Glutamatergic neuron (in vitro differentiated cells): ENCODE data around the gene IMMP2L. TPM values are rescaled to one million over a fixed set of nuclear protein-coding genes. Genes with fewer than 3 reads are reported as not detected.

ENCODE experiments used
- DNase-seq: peaks from one replicate; pipeline ENCODE4 v3.0.0; 2022
- H3K27ac Mint-ChIP-seq: one replicate; pipeline ENCODE4 v1.8.0; 2020; ENCODE audit warnings: mild to moderate bottlenecking, mixed read lengths, inconsistent platforms; ENCODE audit not compliant: unreplicated experiment
- H3K27me3 Mint-ChIP-seq: one replicate; pipeline ENCODE4 v1.8.0; 2020; ENCODE audit warnings: mild to moderate bottlenecking, moderate library complexity, mixed read lengths, inconsistent platforms; ENCODE audit not compliant: unreplicated experiment
- H3K36me3 Mint-ChIP-seq: one replicate; pipeline ENCODE4 v1.8.0; 2020; ENCODE audit warnings: mild to moderate bottlenecking, mixed read lengths, inconsistent platforms; ENCODE audit not compliant: unreplicated experiment
- H3K4me1 Mint-ChIP-seq: one replicate; pipeline ENCODE4 v1.8.0; 2020; ENCODE audit warnings: mild to moderate bottlenecking, low read depth, mixed read lengths, inconsistent platforms; ENCODE audit not compliant: unreplicated experiment
- H3K4me3 Mint-ChIP-seq: one replicate; pipeline ENCODE4 v1.8.0; 2020; ENCODE audit warnings: mild to moderate bottlenecking, mixed read lengths, inconsistent platforms; ENCODE audit not compliant: unreplicated experiment
- H3K9me3 Mint-ChIP-seq: one replicate; pipeline ENCODE4 v1.8.0; 2020; ENCODE audit warnings: mild to moderate bottlenecking, moderate library complexity, mixed read lengths, inconsistent platforms; ENCODE audit not compliant: unreplicated experiment
- total RNA-seq: library from RNA; stranded (reverse); fragmentation: NEBNext Ultra II Directional; extraction: Animal tissue kit (Norgen Biotek cat#: 25700); gene quantifications from one replicate; pipeline ENCODE4 v1.2.1, GENCODE V29; 2021; ENCODE audit not compliant: unreplicated experiment
- TF ChIP-seq, protein P1 (sequence below): fragments of 200-600 bp; sonication (generic); IDR thresholded peaks from one replicate; pipeline ENCODE4 v1.5.0; 2021; ENCODE audit not compliant: partially characterized antibody, unreplicated experiment

The IMMP2L gene
- total RNA-seq, 1 donor from 2014 or later = 9.6 TPM

- Mint-ChIP-seq H3K9me3 (peaks cover 4% of the 10 kb centered on the region), H3K27me3 (no peaks in the 10 kb centered on the region), H3K27ac (no peak overlapping the region), H3K4me3 (no peak overlapping the region), H3K4me1 (no peaks in the 10 kb centered on the region), H3K36me3 (no peaks in the 10 kb centered on the region)
- TF ChIP-seq, protein P1, sequence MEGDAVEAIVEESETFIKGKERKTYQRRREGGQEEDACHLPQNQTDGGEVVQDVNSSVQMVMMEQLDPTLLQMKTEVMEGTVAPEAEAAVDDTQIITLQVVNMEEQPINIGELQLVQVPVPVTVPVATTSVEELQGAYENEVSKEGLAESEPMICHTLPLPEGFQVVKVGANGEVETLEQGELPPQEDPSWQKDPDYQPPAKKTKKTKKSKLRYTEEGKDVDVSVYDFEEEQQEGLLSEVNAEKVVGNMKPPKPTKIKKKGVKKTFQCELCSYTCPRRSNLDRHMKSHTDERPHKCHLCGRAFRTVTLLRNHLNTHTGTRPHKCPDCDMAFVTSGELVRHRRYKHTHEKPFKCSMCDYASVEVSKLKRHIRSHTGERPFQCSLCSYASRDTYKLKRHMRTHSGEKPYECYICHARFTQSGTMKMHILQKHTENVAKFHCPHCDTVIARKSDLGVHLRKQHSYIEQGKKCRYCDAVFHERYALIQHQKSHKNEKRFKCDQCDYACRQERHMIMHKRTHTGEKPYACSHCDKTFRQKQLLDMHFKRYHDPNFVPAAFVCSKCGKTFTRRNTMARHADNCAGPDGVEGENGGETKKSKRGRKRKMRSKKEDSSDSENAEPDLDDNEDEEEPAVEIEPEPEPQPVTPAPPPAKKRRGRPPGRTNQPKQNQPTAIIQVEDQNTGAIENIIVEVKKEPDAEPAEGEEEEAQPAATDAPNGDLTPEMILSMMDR = no peak
- DNase-seq = no peak
Measured at GRCh38 chr7:111498391-111499007, 63.8 kb downstream of the IMMP2L start.

GRCh38 chr7:111495173-111495810, 67.0 kb downstream of the IMMP2L start:
- Mint-ChIP-seq H3K27ac (no peak overlapping the region), H3K4me1 (no peaks in the 10 kb centered on the region), H3K4me3 (no peak overlapping the region), H3K36me3 (no peaks in the 10 kb centered on the region), H3K27me3 (no peaks in the 10 kb centered on the region), H3K9me3 (peaks cover 2% of the 10 kb centered on the region)
- TF ChIP-seq, protein P1 = no peak
- no peak for DNase-seq

DNA sequence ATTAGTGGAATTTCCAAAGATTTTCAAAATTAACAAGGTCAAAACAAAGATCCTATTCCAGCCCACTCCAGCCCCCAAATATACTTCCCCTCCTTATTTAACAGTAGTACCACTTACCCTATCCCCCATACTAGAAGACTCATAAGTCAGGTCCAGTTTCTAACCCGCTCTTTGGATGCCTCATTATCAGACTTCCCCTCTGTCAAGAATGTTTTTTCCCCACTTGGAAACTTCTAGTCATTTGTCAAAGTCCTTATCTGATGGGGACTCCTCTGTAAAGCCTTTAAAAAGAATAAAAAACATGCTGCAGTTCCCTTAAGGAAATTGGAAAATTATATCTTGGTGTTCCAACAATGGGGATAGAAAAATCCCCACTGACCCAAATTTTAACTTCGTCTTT, 70.1 kb downstream of the IMMP2L start:
- Mint-ChIP-seq H3K27me3 (no peaks in the 10 kb centered on the region), H3K36me3 (no peaks in the 10 kb centered on the region), H3K9me3 (no peaks in the 10 kb centered on the region), H3K27ac (no peak overlapping the region), H3K4me1 (no peaks in the 10 kb centered on the region), H3K4me3 (no peak overlapping the region)
- no peak for DNase-seq
- TF ChIP-seq, protein P1 = no peak

GRCh38 chr7:111486472-111487142, 75.7 kb downstream of the IMMP2L start:
- Mint-ChIP-seq H3K4me1 (no peaks in the 10 kb centered on the region), H3K9me3 (no peaks in the 10 kb centered on the region), H3K27me3 (no peaks in the 10 kb centered on the region), H3K27ac (no peak overlapping the region), H3K36me3 (no peaks in the 10 kb centered on the region), H3K4me3 (no peak overlapping the region)
- no peak for DNase-seq
- TF ChIP-seq, protein P1 = peak; percentile 68

- Mint-ChIP-seq H3K9me3 (no peaks in the 10 kb centered on the region), H3K36me3 (no peaks in the 10 kb centered on the region), H3K27ac (no peak overlapping the region), H3K4me3 (no peak overlapping the region), H3K4me1 (no peaks in the 10 kb centered on the region), H3K27me3 (no peaks in the 10 kb centered on the region)
- TF ChIP-seq, protein P1 = no peak
- DNase-seq = no peak
Measured at GRCh38 chr7:111485701-111486380, 76.5 kb downstream of the IMMP2L start.
